HL-60 (cell line): ENCODE results near the gene COG1.

Source experiments
- DNase-seq, 2 experiments: peaks; one replicate each; pipeline ENCODE4 v3.0.0-alpha.2; 2010 to 2020; ENCODE audit warnings: low read depth in 1 of 2, low spot score in 1 of 2
- H3K27ac ChIP-seq: fragments of 250-450 bp; sonication (Bioruptor Pico); replicated peaks from 2 replicates; pipeline ENCODE4 v1.5.1; 2020; ENCODE audit warnings: mild to moderate bottlenecking, moderate library complexity
- H3K27me3 ChIP-seq: fragments of 250-450 bp; sonication (Bioruptor Pico); 2 replicates; pipeline ENCODE4 v1.5.1; 2021; ENCODE audit warnings: mild to moderate bottlenecking, moderate library complexity; ENCODE audit not compliant: insufficient read depth, poor library complexity, severe bottlenecking
- H3K4me3 ChIP-seq: replicated peaks from 2 replicates; pipeline ENCODE4 v1.5.1; 2011; ENCODE audit warnings: mild to moderate bottlenecking, control low read depth, low read length; ENCODE audit not compliant: insufficient read depth
- CTCF ChIP-seq: IDR thresholded peaks from one replicate; pipeline ENCODE4 v1.5.1; 2011; ENCODE audit warnings: low read length, control low read depth, inconsistent platforms; ENCODE audit not compliant: insufficient read depth
- GABPA ChIP-seq: IDR thresholded peaks from 2 replicates; pipeline ENCODE4 v1.6.1; 2012; ENCODE audit warnings: low read depth
- POLR2AphosphoS5 ChIP-seq: IDR thresholded peaks from 2 replicates; pipeline ENCODE4 v1.6.1; 2012; ENCODE audit warnings: low read depth
- REST ChIP-seq: IDR thresholded peaks from 2 replicates; pipeline ENCODE4 v1.6.1; 2012; ENCODE audit warnings: low read depth; ENCODE audit not compliant: insufficient replicate concordance
- SPI1 ChIP-seq: IDR thresholded peaks from 2 replicates; pipeline ENCODE4 v1.6.1; 2012; ENCODE audit warnings: low read depth, mild to moderate bottlenecking, borderline replicate concordance

COG1 gene

GRCh38 chr17:73231395-73231794 is 38.5 kb downstream of the COG1 start:
- no peak for TF ChIP-seq GABPA
- no peak for TF ChIP-seq REST

GRCh38 chr17:73231841-73232586 is 39.2 kb downstream of the COG1 start:
- DNase-seq: peak; percentile 89 to 96
- no peaks in the 10 kb centered on the region for H3K27me3 ChIP-seq
- peak overlapping the region; percentile 98 for H3K4me3 ChIP-seq
- H3K27ac ChIP-seq: peak overlapping the region; percentile 89
- TF ChIP-seq POLR2AphosphoS5: peak; percentile 57; the same call in 1 of the 2 replicates
- no peak for TF ChIP-seq SPI1
- TF ChIP-seq REST: no peak
- no peak for TF ChIP-seq CTCF
- peak; percentile 28 for TF ChIP-seq GABPA

More at GRCh38 chr17:73231395-73231794, 38.5 kb downstream of the COG1 start:
- Histone ChIP-seq H3K27me3 (no peaks in the 10 kb centered on the region), H3K4me3 (peak overlapping the region; percentile 98), H3K27ac (peak overlapping the region; percentile 89)
- DNase-seq: peak in 1 of 2 experiments; percentile 8

- Histone ChIP-seq H3K4me3 (peak overlapping the region; percentile 98), H3K27ac (peak overlapping the region; percentile 89), H3K27me3 (no peaks in the 10 kb centered on the region)
- TF ChIP-seq SPI1 (no peak), GABPA (no peak), CTCF (no peak), REST (peak; percentile 9), POLR2AphosphoS5 (no peak)
- DNase-seq: peak in 1 of 2 experiments; percentile 43
Observed at GRCh38 chr17:73232587-73233373, 39.9 kb downstream of the COG1 start.
